ENCODE results near the gene HMGN1. TPM values are rescaled to one million over a fixed set of nuclear protein-coding genes. Genes with fewer than 3 reads are reported as not detected.

The HMGN1 gene
- total RNA-seq, 1 donor from 2014 or later, result 398 TPM

DNA sequence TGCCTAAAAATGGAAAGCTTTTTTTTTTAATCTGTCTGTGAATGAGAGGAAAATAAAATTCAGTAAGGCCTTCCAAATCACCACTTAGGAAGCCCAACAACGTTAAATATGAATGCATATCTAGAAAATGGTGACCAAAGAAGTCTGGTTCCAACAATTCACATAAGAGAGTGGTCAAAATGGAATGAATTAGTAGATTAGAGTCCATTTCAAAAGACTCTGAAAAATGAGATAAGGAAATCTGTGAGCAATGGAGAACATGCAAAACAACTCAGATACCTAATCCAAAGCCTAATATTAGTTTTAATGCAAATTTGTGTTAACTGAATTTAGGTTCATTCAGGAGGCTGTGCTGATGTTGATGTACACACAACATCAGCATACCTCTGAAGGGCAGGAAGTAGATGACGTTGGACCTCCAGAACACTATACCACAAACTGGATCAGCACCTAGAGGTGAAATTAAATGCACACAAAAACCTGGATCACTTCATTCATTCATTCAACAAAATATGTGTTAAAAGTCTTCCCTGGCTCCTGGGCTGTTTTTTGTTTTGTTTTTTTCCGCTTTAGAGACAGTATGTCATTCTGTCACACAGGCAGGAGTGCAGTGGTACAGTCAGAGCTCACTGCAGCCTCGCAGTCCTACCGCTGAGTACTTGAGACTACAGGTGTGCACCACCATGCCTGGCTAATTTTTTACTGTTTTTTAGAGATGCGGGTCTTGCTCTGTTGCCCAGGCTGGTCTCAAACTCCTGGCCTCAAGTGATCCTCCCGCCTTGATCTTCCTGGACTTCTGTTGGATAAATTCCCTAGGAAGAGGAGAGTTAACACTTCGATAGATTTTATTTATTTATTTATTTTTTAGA, 30.6 kb downstream of the HMGN1 start:
- DNase-seq (ENCODE audit: low spot score), result no peak
- Mint-ChIP-seq H3K4me1 (ENCODE audit: low read depth) (peaks cover 20% of the 10 kb centered on the region), H3K4me3 (ENCODE audit: low read depth) (no peak overlapping the region), H3K36me3 (ENCODE audit: low read depth) (no peaks in the 10 kb centered on the region), H3K9me3 (no peaks in the 10 kb centered on the region), H3K27ac (no peak overlapping the region), H3K27me3 (ENCODE audit: low read depth) (no peaks in the 10 kb centered on the region)
- intact Hi-C loops (cut with micrococcal nuclease), result loop anchor here (10.0 kb wide), 1 partner anchor 514 kb away; the partner anchor contains the start of gene ETS2

DNA sequence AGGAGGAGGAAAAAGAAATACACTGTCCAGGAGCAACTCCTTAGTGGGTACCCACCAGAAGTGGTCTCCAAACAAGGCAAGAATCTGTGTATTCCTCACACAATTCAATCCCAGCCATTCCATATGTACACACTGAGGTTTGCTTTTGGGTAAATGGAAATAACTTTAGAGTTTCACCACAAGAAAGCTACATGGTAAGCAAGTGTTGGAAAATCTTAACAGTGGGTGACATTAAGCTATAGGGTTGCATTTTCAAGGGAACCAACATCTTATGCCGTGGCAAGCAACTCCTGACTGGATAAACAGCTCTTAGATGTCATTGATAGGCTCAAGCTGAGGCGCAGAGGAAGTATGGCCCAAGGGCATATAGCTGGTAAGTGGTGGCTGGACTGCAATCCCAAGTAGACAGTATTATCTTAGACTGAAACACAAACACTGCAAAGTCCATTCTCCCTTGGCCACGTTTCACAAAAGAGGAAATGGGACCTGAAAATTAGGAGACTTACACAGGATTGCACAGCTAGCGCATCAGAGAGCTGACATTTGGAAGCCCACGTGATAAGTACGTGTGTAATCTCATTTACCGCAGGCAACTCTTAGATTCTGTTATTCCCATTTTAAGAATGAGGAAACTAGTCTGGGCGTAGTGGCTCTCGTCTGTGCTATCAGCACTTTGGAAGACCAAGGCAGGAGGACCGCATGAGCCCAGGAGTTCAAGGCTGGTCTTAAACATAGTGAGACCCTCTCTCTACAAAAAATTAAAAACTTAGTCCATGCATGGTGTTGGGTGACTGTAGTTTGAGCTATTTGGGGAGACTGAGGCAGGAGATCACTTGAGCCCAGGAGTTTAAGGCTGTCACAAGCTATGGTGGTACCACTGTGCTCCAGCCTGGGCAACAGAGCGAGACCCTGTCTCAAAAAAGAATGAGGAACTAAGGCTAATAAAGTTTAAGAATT, 31.5 kb downstream of the HMGN1 start:
- intact Hi-C loops (cut with micrococcal nuclease), result loop anchor here (10.0 kb wide), 1 partner anchor 513 kb away; the partner anchor contains the start of gene ETS2
- Mint-ChIP-seq H3K4me1 (ENCODE audit: low read depth) (peaks cover 20% of the 10 kb centered on the region), H3K9me3 (no peaks in the 10 kb centered on the region), H3K27me3 (ENCODE audit: low read depth) (no peaks in the 10 kb centered on the region), H3K4me3 (ENCODE audit: low read depth) (no peak overlapping the region), H3K36me3 (ENCODE audit: low read depth) (no peaks in the 10 kb centered on the region), H3K27ac (no peak overlapping the region)
- DNase-seq (ENCODE audit: low spot score), result no peak

DNA sequence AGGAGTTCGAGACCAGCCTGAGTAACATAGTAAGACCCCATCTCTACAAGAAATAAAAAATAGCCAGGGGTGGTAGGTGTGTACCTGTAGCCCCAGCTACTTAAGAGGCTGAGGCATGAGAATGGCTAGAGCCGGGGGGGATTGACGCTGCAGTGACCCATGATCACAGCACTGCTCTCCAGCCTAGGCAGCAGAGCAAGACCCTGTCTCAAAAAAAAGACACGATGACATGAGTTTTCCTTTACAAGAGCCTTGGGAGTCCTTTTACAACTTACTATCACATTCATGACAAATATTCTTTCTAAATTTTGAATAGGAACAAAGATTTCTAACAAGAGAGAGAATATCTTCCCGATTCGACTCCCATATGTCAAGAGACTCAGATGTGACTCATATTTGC, 32.2 kb downstream of the HMGN1 start:
- no peak for DNase-seq (ENCODE audit: low spot score)
- no peak overlapping the region for H3K4me3 Mint-ChIP-seq (ENCODE audit: low read depth)
- H3K27me3 Mint-ChIP-seq (ENCODE audit: low read depth), result no peaks in the 10 kb centered on the region
- H3K36me3 Mint-ChIP-seq (ENCODE audit: low read depth), result peaks cover 6% of the 10 kb centered on the region
- H3K27ac Mint-ChIP-seq, result no peak overlapping the region
- peaks cover 25% of the 10 kb centered on the region for H3K4me1 Mint-ChIP-seq (ENCODE audit: low read depth)
- no peaks in the 10 kb centered on the region for H3K9me3 Mint-ChIP-seq
- intact Hi-C loops (cut with micrococcal nuclease), result loop anchor here (10.0 kb wide), 1 partner anchor 512 kb away; the partner anchor contains the start of gene ETS2

DNA sequence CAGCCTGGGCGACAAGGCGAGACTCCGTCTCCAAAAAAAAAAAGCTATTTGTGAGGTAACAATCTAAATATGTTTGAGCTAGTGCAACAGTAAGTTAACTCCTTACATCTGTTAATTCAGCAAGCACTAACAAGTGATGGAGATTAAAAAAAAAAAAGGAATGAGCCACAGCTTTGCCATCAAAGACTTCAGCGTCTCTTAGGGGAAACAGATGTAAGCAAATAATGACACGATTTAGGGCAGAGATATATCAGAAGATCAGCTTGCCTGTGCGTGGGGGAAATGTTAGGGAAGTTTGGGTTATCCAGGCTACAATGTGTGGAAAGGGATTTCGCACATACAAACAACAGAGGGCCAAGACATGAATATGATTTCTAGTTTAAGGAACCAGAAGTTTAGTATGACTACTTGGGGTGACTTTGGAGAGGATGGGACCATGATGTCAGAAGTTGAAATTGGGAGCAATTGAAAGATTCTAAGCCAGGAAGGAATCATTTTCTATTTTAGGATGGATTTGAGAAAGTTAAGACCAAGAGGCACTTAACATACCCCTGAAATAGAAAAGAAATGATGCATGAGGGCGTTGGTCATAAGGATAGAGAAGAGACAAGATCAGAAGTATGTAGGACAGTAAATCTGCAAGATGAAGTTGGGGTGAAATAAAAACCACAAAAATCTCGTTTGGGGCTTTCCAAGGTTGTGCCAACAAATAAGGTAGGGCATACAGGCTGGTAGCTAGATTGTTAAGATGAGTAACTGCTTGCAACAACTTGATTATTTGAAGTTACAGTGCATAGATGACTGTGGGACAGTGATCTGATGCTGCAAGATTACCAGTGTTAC, 33.1 kb downstream of the HMGN1 start:
- H3K36me3 Mint-ChIP-seq (ENCODE audit: low read depth), result peaks cover 14% of the 10 kb centered on the region
- intact Hi-C loops (cut with micrococcal nuclease), result loop anchor here (2.0 to 10.0 kb wide), 2 partner anchors 129 to 511 kb away; partner anchors contain the start of genes ETS2 and LCA5L
- H3K27me3 Mint-ChIP-seq (ENCODE audit: low read depth), result no peaks in the 10 kb centered on the region
- DNase-seq (ENCODE audit: low spot score), result no peak
- no peaks in the 10 kb centered on the region for H3K9me3 Mint-ChIP-seq
- H3K27ac Mint-ChIP-seq, result peak overlapping the region; percentile 52
- peaks cover 29% of the 10 kb centered on the region for H3K4me1 Mint-ChIP-seq (ENCODE audit: low read depth)
- no peak overlapping the region for H3K4me3 Mint-ChIP-seq (ENCODE audit: low read depth)

- H3K36me3 Mint-ChIP-seq (ENCODE audit: low read depth), result peaks cover 21% of the 10 kb centered on the region
- H3K9me3 Mint-ChIP-seq, result no peaks in the 10 kb centered on the region
- peak overlapping the region; percentile 93 for H3K27ac Mint-ChIP-seq
- no peaks in the 10 kb centered on the region for H3K27me3 Mint-ChIP-seq (ENCODE audit: low read depth)
- peak overlapping the region; percentile 93 for H3K4me3 Mint-ChIP-seq (ENCODE audit: low read depth)
- peak; percentile 20 for DNase-seq (ENCODE audit: low spot score)
- intact Hi-C loops (cut with micrococcal nuclease), result loop anchor here (1.0 to 10.0 kb wide), 3 partner anchors 74 to 510 kb away; partner anchors contain the start of genes ETS2 and LCA5L
- H3K4me1 Mint-ChIP-seq (ENCODE audit: low read depth), result peaks cover 31% of the 10 kb centered on the region
These were observed 34.5 kb downstream of the HMGN1 start for GRCh38 chr21:39314143-39315027.

GRCh38 chr21:39313571-39314142, 35.2 kb downstream of the HMGN1 start, which contains the start of gene BRWD1:
Gene BRWD1 (minus strand): TSS chr21:39313632. CDS start chr21:39313491, 141 bp downstream.
- DNase-seq (ENCODE audit: low spot score), result peak; percentile 83
- Mint-ChIP-seq H3K4me3 (ENCODE audit: low read depth) (peak within 1 kb of the TSS; percentile 93), H3K4me1 (ENCODE audit: low read depth) (peaks cover 31% of the 10 kb centered on the region), H3K27ac (peak within 1 kb of the TSS; percentile 98), H3K36me3 (ENCODE audit: low read depth) (peaks cover 22% of the 10 kb centered on the region), H3K27me3 (ENCODE audit: low read depth) (no peaks in the 10 kb centered on the region), H3K9me3 (no peaks in the 10 kb centered on the region)
- intact Hi-C loops (cut with micrococcal nuclease), result loop anchor here (1.0 to 10.0 kb wide), 4 partner anchors 67 to 509 kb away; partner anchors contain the start of genes ETS2 and LCA5L

GRCh38 chr21:39313042-39313570, 35.8 kb downstream of the HMGN1 start:
- peaks cover 31% of the 10 kb centered on the region for H3K4me1 Mint-ChIP-seq (ENCODE audit: low read depth)
- peaks cover 26% of the 10 kb centered on the region for H3K36me3 Mint-ChIP-seq (ENCODE audit: low read depth)
- no peaks in the 10 kb centered on the region for H3K27me3 Mint-ChIP-seq (ENCODE audit: low read depth)
- peak overlapping the region; percentile 70 for H3K4me3 Mint-ChIP-seq (ENCODE audit: low read depth)
- intact Hi-C loops (cut with micrococcal nuclease), result loop anchor here (2.0 to 10.0 kb wide), 2 partner anchors 68 to 508 kb away; partner anchors contain the start of gene ETS2
- no peaks in the 10 kb centered on the region for H3K9me3 Mint-ChIP-seq
- H3K27ac Mint-ChIP-seq, result peak overlapping the region; percentile 83
- no peak for DNase-seq (ENCODE audit: low spot score)

DNA sequence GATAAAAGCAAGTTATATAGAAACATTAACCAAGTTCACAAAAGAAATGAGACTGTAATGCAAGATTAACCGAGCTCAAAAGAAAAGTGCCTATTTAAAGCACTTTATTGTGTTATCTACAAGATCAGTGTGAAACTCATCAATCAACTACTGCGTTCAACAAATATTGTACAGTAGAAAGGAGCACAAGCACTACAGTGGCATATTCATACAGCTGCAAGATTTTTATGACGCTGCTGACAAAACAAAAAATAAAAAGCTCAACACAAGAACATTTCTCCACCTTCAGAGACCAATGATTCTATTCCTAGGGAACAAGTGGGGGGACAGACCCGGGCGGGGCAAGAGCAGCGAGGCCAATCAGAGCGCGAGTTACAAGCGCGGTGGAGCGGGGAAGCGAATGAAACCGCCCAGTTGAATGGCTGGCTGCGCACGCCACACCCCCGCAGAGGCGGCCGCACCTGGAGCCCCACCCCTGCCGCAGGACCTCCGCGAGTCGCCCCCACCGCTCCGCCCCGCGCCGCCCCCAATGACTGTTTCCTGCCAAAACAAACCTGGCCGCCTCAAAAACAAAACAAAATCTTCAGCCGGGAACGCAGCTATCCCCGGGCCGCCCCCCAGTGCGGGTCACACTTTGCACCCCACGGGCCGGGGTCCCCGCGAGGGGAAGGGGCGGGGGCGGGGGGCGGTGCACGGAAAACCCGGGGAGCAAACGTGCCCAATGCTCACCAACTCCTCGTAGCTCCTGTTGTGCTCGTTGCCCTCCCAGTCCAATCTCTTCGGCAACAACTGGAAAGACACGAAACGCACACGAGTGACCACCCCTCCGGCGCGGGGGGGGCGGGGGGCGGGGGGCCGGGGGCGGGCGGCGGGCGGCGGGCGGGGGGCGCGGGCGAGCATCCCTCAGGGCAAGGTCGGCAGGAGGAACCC, 36.5 kb downstream of the HMGN1 start:
- Mint-ChIP-seq H3K27me3 (ENCODE audit: low read depth) (no peaks in the 10 kb centered on the region), H3K4me1 (ENCODE audit: low read depth) (peaks cover 32% of the 10 kb centered on the region)
- peak; percentile 93 for DNase-seq (ENCODE audit: low spot score)

DNA sequence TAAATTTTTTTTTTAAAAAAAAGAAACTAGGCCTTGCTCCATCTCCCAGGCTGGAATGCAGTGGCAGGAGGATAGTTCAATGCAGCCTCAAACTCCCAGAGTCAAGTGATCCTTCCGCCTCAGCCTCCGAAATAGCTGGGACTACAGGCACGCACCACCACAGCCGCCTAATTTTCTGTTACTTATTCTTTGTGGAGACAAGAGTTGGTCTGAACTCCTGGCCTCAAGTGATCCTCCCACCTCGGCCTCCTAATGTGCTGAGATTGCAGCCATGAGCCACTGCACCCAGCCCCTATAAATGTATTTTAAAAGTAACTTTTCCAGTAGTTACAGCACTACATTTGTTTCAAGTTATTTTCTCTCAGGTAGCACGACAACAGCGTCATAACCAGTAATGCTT, 37.7 kb downstream of the HMGN1 start:
- Mint-ChIP-seq H3K4me3 (ENCODE audit: low read depth) (no peak overlapping the region), H3K4me1 (ENCODE audit: low read depth) (peaks cover 27% of the 10 kb centered on the region)
- no peak for DNase-seq (ENCODE audit: low spot score)

More for the DNA sequence above, 36.5 kb downstream of the HMGN1 start:
- H3K36me3 Mint-ChIP-seq (ENCODE audit: low read depth), result peaks cover 30% of the 10 kb centered on the region
- peak overlapping the region; percentile 91 for H3K27ac Mint-ChIP-seq
- intact Hi-C loops (cut with micrococcal nuclease), result loop anchor here (1.0 to 10.0 kb wide), 4 partner anchors 37 to 508 kb away; partner anchors contain the start of genes ETS2, HMGN1 and PSMG1
- H3K4me3 Mint-ChIP-seq (ENCODE audit: low read depth), result peak overlapping the region; percentile 90
- no peaks in the 10 kb centered on the region for H3K9me3 Mint-ChIP-seq

DNA sequence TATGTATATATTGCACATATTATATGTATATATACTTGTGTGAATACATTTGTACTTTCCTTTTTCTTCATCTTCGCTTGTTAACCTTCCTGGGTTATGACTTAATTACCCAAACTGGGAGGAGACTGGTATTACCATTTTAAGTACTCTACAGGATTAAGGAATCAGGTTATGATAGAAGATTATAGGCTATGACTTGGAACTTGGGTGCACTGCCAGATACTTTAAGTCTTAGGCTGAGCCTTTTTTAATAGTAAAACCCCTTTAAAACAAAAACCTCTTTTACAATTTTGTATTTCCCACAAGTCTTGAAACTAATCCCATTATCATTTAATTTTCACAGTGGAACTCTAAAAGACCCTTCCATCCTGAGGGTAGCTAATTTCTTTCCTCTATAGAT, 41.4 kb downstream of the HMGN1 start:
- H3K4me1 Mint-ChIP-seq (ENCODE audit: low read depth), result peaks cover 13% of the 10 kb centered on the region
- intact Hi-C loops (cut with micrococcal nuclease), result no loop called here
- H3K4me3 Mint-ChIP-seq (ENCODE audit: low read depth), result no peak overlapping the region
- no peak for DNase-seq (ENCODE audit: low spot score)
- no peaks in the 10 kb centered on the region for H3K9me3 Mint-ChIP-seq
- peaks cover 45% of the 10 kb centered on the region for H3K36me3 Mint-ChIP-seq (ENCODE audit: low read depth)
- H3K27ac Mint-ChIP-seq, result no peak overlapping the region
- no peaks in the 10 kb centered on the region for H3K27me3 Mint-ChIP-seq (ENCODE audit: low read depth)

More for the DNA sequence above, 37.7 kb downstream of the HMGN1 start:
- H3K36me3 Mint-ChIP-seq (ENCODE audit: low read depth), result peaks cover 31% of the 10 kb centered on the region
- no peaks in the 10 kb centered on the region for H3K9me3 Mint-ChIP-seq
- no peaks in the 10 kb centered on the region for H3K27me3 Mint-ChIP-seq (ENCODE audit: low read depth)
- H3K27ac Mint-ChIP-seq, result no peak overlapping the region
- intact Hi-C loops (cut with micrococcal nuclease), result loop anchor here (10.0 kb wide), 1 partner anchor 506 kb away; the partner anchor contains the start of gene ETS2

Data from activated T-helper 2 cell treated with anti-CD3 and anti-CD28 coated beads, Interferon-gamma antibody, Interleukin-2, Interleukin-4, amounts not matched to agents 10 μg/mL and 5 μg/mL and 100 μg/mL, durations not matched to agents 14 hours and 24 hours and 36 hours (primary cell).